K562 (cell line): ENCODE measurements around the gene INTS12. TPM values are rescaled to one million over a fixed set of nuclear protein-coding genes. Genes with fewer than 3 reads are reported as not detected.
A peak's percentile ranks its signal among the peaks of the same experiment; 100 is the strongest.

Experiments used
- ATAC-seq: fragments of 200-7000 bp; cut with Tn5 transposase; 3 replicates; pipeline ENCODE4 v1.9.1; 2020; ENCODE audit warnings: moderate library complexity
- BruUV-seq: library from RNA; stranded (reverse); fragments of 400-500 nt; replicated peaks from 2 replicates; lab custom pipeline; 2021; lab: Mats Ljungman, UMichigan
- CTCF ChIA-PET: fragments of 300-600 bp; formaldehyde crosslinking; extraction: SDS; loops from one replicate; lab custom pipeline; 2021; ENCODE audit warnings: low intra/inter-chr PET ratio; lab: Yijun Ruan, JAX
- POLR2A ChIA-PET: fragments of 300-600, 350-650 bp; sonication (Branson Sonifier 250); formaldehyde crosslinking; extraction: SDS; loops from one replicate; lab custom pipeline; 2021; ENCODE audit warnings: antibody characterized with exemption, inconsistent platforms; lab: Yijun Ruan, JAX
- DNase-seq, 4 experiments: peaks; one replicate each; pipeline versions ENCODE4 v3.0.0 to v3.0.0-alpha.2; 2011 to 2018; ENCODE audit warnings: low spot score in 3 of 4, mixed read lengths in 3 of 4; ENCODE audit errors: extremely low read depth in 1 of 4
- FAIRE-seq: peaks from 2 replicates; lab custom pipeline; 2011; peaks lifted over from hg19 to GRCh38; lab: Jason Lieb, UNC
- H2AFZ ChIP-seq: 2 replicates; pipeline ENCODE4 v1.6.0; 2011; ENCODE audit warnings: low read depth, low read length, control low read depth, inconsistent platforms
- H3K27ac ChIP-seq: fragments of 200-600 bp; 3 replicates; pipeline ENCODE4 v1.8.0; 2011; ENCODE audit warnings: low read depth, mild to moderate bottlenecking, control low read depth, inconsistent platforms, low read length, moderate library complexity, mixed read lengths; ENCODE audit errors: extremely low read depth
- H3K27me3 ChIP-seq, 2 experiments: fragments of 300-600 bp in 1 of 2; 2 replicates in 1 of 2; 3 replicates in 1 of 2; pipeline versions ENCODE4 v1.6.0 to v1.8.0; 2011; ENCODE audit warnings: inconsistent platforms in 2 of 2, low read length in 2 of 2, mild to moderate bottlenecking in 1 of 2, mixed read lengths in 1 of 2, moderate library complexity in 1 of 2; ENCODE audit not compliant: control insufficient read depth in 2 of 2, insufficient read depth in 2 of 2
- H3K36me3 ChIP-seq: fragments of 300-600 bp; 3 replicates; pipeline ENCODE4 v1.8.0; 2011; ENCODE audit warnings: mild to moderate bottlenecking, low read length, inconsistent platforms; ENCODE audit not compliant: control insufficient read depth, insufficient read depth
- H3K4me1 ChIP-seq, 2 experiments: fragments of 200-600 bp in 1 of 2; replicated peaks in 1 of 2; 2 replicates in 1 of 2; 3 replicates in 1 of 2; pipeline versions ENCODE4 v1.5.1 to v1.8.0; 2011; ENCODE audit warnings: inconsistent platforms in 2 of 2, low read length in 2 of 2, mild to moderate bottlenecking in 1 of 2, mixed read lengths in 1 of 2, moderate library complexity in 1 of 2; ENCODE audit not compliant: control insufficient read depth in 2 of 2, insufficient read depth in 2 of 2
- H3K4me2 ChIP-seq: 2 replicates; pipeline ENCODE4 v1.6.1; 2011; ENCODE audit warnings: low read length, control low read depth, inconsistent platforms, mixed read lengths; ENCODE audit not compliant: insufficient read depth
- H3K4me3 ChIP-seq: fragments of 200-600 bp; sonication (generic), shearing (Covaris generic); 2 replicates; pipeline ENCODE4 v1.5.1; 2016; ENCODE audit warnings: control low read depth, inconsistent platforms
- H3K79me2 ChIP-seq: fragments of 200-600 bp; 3 replicates; pipeline ENCODE4 v1.8.0; 2011; ENCODE audit warnings: low read length, inconsistent platforms; ENCODE audit not compliant: control insufficient read depth, insufficient read depth
- H3K9ac ChIP-seq, 2 experiments: 2 replicates each; pipeline versions ENCODE4 v1.6.0 to v1.6.1; 2011; ENCODE audit warnings: low read depth in 2 of 2, low read length in 2 of 2, control low read depth in 1 of 2, inconsistent platforms in 1 of 2, mild to moderate bottlenecking in 1 of 2, mixed read lengths in 1 of 2; ENCODE audit not compliant: insufficient read depth in 1 of 2
- H3K9me1 ChIP-seq: one replicate; pipeline ENCODE4 v1.6.0; 2011; ENCODE audit warnings: inconsistent platforms, mild to moderate bottlenecking, low read length, moderate library complexity; ENCODE audit not compliant: control insufficient read depth, insufficient read depth
- H3K9me3 ChIP-seq: replicated peaks from 2 replicates; pipeline ENCODE4 v1.5.1; 2011; ENCODE audit warnings: low read depth, low read length, inconsistent platforms; ENCODE audit not compliant: control insufficient read depth, insufficient read depth
- H4K20me1 ChIP-seq: replicated peaks from 2 replicates; pipeline ENCODE4 v1.6.1; 2011; ENCODE audit warnings: low read length, inconsistent platforms, mixed read lengths; ENCODE audit not compliant: control insufficient read depth, insufficient read depth
- CREBBP ChIP-seq: IDR thresholded peaks from one replicate; pipeline ENCODE4 v1.6.1; 2012; ENCODE audit warnings: low read depth, mild to moderate bottlenecking, control low read depth, inconsistent platforms, low read length
- MEIS2 ChIP-seq: fragments of 450-650 bp; IDR thresholded peaks from 2 replicates; pipeline ENCODE4 v1.6.1; 2014; ENCODE audit warnings: mild to moderate bottlenecking; ENCODE audit not compliant: partially characterized antibody
- WGBS: fragments of 100-300 bp; shearing (Covaris generic); methylation state at CpG from one replicate; pipeline ENCODE4 v1.1.6; 2016; ENCODE audit warnings: low coverage, mixed read lengths; ENCODE audit not compliant: insufficient coverage; ENCODE audit errors: missing lambda C conversion rate; 5-methylcytosine and 5-hydroxymethylcytosine counted together
- in situ Hi-C: fragments of 300-500 bp; cut with MboI; formaldehyde crosslinking; loops from 4 replicates; pipeline ENCODE4 v1.15.0; 2018; ENCODE audit warnings: inconsistent platforms, mixed read lengths
- intact Hi-C: fragments of 100-400 bp; cut with micrococcal nuclease; formaldehyde crosslinking; loops from 2 replicates; pipeline ENCODE4 v1.14.2; 2022
- polyA plus RNA-seq, 8 experiments: library from polyadenylated mRNA; depleted of rRNA in 4 of 8; stranded (reverse) in 5 of 8; unstranded in 3 of 8; fragments of >200 nt; fragmentation: Nextera tagmentation in 2 of 8; fragmentation: Illumina TruSeq in 1 of 8; extraction: Ambion mirVana in 2 of 8; extraction: Trizol in 1 of 8; gene quantifications; 2 replicates each; pipeline versions ENCODE4 v1.2.1 to v1.2.3, GENCODE V29; 2011 to 2014; ENCODE audit warnings: inconsistent platforms in 1 of 8, missing spikeins in 1 of 8
- total RNA-seq, 7 experiments: library from RNA; depleted of rRNA in 6 of 7; stranded (reverse); fragments of >200 nt in 6 of 7; fragmentation: Illumina TruSeq in 2 of 7; extraction: Trizol in 2 of 7; gene quantifications; 2 replicates each; pipeline versions ENCODE4 v1.2.1 to v1.2.3, GENCODE V29; 2011 to 2021; ENCODE audit warnings: low replicate concordance in 1 of 7
- TF ChIP-seq, protein P1 (sequence below), 2 experiments: fragments of 450-650 bp in 1 of 2; sonication (generic) in 1 of 2; formaldehyde crosslinking in 1 of 2; IDR thresholded peaks in 1 of 2; conservative IDR thresholded peaks in 1 of 2; 2 replicates each; pipeline versions ENCODE4 v1.6.1 to v1.8.1; 2016 to 2023; ENCODE audit warnings: mild to moderate bottlenecking in 2 of 2, moderate library complexity in 2 of 2, inconsistent platforms in 1 of 2, missing genetic modification reagents in 1 of 2
- TF ChIP-seq, protein P2 (sequence below), 2 experiments: IDR thresholded peaks in 1 of 2; conservative IDR thresholded peaks in 1 of 2; 2 replicates each; pipeline ENCODE4 v1.6.1; 2016; ENCODE audit warnings: low read depth in 2 of 2, mild to moderate bottlenecking in 1 of 2, missing compliant biosample characterization in 1 of 2, missing genetic modification characterization in 1 of 2, moderate library complexity in 1 of 2
- TF ChIP-seq, protein P3 (sequence below): sonication (generic); formaldehyde crosslinking; IDR thresholded peaks from 2 replicates; pipeline ENCODE4 v1.4.0; 2020; ENCODE audit warnings: mild to moderate bottlenecking, missing genetic modification reagents

Gene INTS12
- total and polyA plus RNA-seq, 9 of the 15 experiments (the other 6 are each of a cell fraction or from before 2014, with no cell fraction given): 24.5 to 82.9 (median 41.2) TPM

DNA sequence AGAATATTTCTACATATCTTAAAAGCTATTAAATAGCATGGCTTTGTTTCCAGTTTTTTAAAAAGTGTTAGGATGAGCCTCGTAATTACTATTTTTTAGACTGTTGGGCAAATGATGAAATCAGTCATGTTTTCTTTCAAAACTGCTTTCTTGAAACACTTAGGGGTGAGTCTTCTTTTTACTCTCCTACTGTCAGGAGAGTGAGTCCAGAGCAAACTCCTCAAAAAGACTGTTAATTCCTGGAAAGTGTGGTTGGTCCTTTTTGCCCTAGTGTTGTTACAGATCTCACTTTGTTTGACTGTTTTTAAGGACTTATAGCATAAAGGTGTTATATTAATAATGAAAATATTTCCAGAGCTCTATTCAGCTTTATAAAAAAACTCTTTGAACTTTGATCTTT is 6.4 kb upstream of the INTS12 start:
- Histone ChIP-seq H3K4me1 (peaks cover 0 to 2% of the 10 kb centered on the region in 2 experiments; a peak in 2 of 5 replicates), H2AFZ (no peak overlapping the region), H4K20me1 (no peaks in the 10 kb centered on the region), H3K4me2 (no peak overlapping the region), H3K36me3 (peaks cover 18% of the 10 kb centered on the region; the same call in 2 of the 3 replicates), H3K4me3 (no peak overlapping the region), H3K79me2 (peaks cover 65% of the 10 kb centered on the region), H3K9me3 (no peaks in the 10 kb centered on the region), H3K9me1 (no peaks in the 10 kb centered on the region), H3K27me3 (no peaks in the 10 kb centered on the region), H3K9ac (no peak overlapping the region), H3K27ac (peak overlapping the region; percentile 12; the same call in 1 of the 3 replicates)
- ChIA-PET CTCF (interaction anchor here (0.8 kb wide), 1 partner anchor 194 kb away, joined by 3 read pairs; no protein-coding TSS in a partner anchor), POLR2A (no interaction called here)
- peak; percentile 19 for FAIRE-seq
- 22% methylated on average over 1 of the region's 1 CpG for WGBS
- ATAC-seq: peak; percentile 55
- DNase-seq: no peak
- TF ChIP-seq, protein P1, sequence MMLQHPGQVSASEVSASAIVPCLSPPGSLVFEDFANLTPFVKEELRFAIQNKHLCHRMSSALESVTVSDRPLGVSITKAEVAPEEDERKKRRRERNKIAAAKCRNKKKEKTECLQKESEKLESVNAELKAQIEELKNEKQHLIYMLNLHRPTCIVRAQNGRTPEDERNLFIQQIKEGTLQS (IDR thresholded peaks at IDR 0.05): peak; percentile 33
- TF ChIP-seq, protein P1 (CRISPR knock-in tag; conservative IDR thresholded peaks at IDR 0.05): no peak
- no peak for TF ChIP-seq CREBBP
- intact Hi-C loops: loop anchor here (2.0 to 5.0 kb wide), 2 partner anchors 194 to 568 kb away; partner anchors contain the start of gene TET2
- no TSS peak for BruUV-seq
- in situ Hi-C loops: no loop called here

DNA sequence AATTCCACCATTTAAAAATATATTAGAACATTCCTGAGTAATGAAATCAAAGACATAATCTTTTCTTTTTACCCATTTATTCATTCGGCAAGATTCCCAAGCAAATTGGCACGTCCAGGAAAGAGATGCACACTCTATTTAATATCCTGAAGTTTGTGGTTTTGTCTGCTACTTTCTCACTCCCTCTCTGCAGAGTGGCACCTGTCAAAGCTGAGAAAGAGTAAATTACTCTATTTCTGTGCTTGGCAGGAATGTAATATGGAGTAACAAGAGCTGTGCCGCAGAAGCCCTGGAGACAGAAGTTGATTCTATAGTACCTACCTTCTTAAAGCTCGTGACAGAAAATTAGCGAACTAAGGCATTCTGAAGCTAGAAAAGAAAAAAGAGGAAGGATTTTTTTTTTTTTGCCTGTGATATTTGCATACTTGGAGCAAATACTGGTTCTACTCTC is 5.6 kb upstream of the INTS12 start:
- Histone ChIP-seq H3K27ac (peak overlapping the region; percentile 23; the same call in 1 of the 3 replicates), H3K9me3 (no peaks in the 10 kb centered on the region), H3K4me2 (no peak overlapping the region), H3K4me1 (peaks cover 0 to 2% of the 10 kb centered on the region in 2 experiments; a peak in 2 of 5 replicates), H3K79me2 (peaks cover 73% of the 10 kb centered on the region), H3K9me1 (no peaks in the 10 kb centered on the region), H4K20me1 (no peaks in the 10 kb centered on the region), H3K4me3 (no peak overlapping the region), H2AFZ (peak overlapping the region; percentile 36; the same call in 1 of the 2 replicates), H3K36me3 (peaks cover 10% of the 10 kb centered on the region; the same call in 2 of the 3 replicates), H3K9ac (peak overlapping the region in 1 of 2 experiments; percentile 21; a peak in 2 of 4 replicates), H3K27me3 (no peaks in the 10 kb centered on the region)
- DNase-seq (no peak), ATAC-seq (no peak), FAIRE-seq (no peak)
- intact Hi-C loops (loop anchor here (2.0 to 5.0 kb wide), 2 partner anchors 193 to 567 kb away; partner anchors contain the start of gene TET2), in situ Hi-C loops (no loop called here)
- CTCF ChIA-PET: interaction anchor here (0.6 kb wide), 1 partner anchor 97 kb away, joined by 3 read pairs; no protein-coding TSS in a partner anchor
- WGBS: 78% methylated on average over 5 of the region's 5 CpGs
- POLR2A ChIA-PET: no interaction called here
- BruUV-seq: no TSS peak
- TF ChIP-seq, protein P2, sequence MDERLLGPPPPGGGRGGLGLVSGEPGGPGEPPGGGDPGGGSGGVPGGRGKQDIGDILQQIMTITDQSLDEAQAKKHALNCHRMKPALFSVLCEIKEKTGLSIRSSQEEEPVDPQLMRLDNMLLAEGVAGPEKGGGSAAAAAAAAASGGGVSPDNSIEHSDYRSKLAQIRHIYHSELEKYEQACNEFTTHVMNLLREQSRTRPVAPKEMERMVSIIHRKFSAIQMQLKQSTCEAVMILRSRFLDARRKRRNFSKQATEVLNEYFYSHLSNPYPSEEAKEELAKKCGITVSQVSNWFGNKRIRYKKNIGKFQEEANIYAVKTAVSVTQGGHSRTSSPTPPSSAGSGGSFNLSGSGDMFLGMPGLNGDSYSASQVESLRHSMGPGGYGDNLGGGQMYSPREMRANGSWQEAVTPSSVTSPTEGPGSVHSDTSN (CRISPR knock-in tag; IDR thresholded peaks at IDR 0.05; ENCODE audit: low read depth): no peak
- TF ChIP-seq, protein P2 (tag; conservative IDR thresholded peaks at IDR 0.05; ENCODE audit: low read depth): 0 out of 2 replicates have a peak, but pooled peaks have one; percentile 27
- TF ChIP-seq, protein P3, sequence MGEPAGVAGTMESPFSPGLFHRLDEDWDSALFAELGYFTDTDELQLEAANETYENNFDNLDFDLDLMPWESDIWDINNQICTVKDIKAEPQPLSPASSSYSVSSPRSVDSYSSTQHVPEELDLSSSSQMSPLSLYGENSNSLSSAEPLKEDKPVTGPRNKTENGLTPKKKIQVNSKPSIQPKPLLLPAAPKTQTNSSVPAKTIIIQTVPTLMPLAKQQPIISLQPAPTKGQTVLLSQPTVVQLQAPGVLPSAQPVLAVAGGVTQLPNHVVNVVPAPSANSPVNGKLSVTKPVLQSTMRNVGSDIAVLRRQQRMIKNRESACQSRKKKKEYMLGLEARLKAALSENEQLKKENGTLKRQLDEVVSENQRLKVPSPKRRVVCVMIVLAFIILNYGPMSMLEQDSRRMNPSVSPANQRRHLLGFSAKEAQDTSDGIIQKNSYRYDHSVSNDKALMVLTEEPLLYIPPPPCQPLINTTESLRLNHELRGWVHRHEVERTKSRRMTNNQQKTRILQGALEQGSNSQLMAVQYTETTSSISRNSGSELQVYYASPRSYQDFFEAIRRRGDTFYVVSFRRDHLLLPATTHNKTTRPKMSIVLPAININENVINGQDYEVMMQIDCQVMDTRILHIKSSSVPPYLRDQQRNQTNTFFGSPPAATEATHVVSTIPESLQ: no peak
- TF ChIP-seq MEIS2: peak; percentile 41
